ELR (cell line): ENCODE results near the gene EDNRA.

Experiments used
- DNase-seq: peaks from one replicate; pipeline ENCODE4 v3.0.0-alpha.2; 2015; ENCODE audit warnings: low read depth

Gene EDNRA

DNA sequence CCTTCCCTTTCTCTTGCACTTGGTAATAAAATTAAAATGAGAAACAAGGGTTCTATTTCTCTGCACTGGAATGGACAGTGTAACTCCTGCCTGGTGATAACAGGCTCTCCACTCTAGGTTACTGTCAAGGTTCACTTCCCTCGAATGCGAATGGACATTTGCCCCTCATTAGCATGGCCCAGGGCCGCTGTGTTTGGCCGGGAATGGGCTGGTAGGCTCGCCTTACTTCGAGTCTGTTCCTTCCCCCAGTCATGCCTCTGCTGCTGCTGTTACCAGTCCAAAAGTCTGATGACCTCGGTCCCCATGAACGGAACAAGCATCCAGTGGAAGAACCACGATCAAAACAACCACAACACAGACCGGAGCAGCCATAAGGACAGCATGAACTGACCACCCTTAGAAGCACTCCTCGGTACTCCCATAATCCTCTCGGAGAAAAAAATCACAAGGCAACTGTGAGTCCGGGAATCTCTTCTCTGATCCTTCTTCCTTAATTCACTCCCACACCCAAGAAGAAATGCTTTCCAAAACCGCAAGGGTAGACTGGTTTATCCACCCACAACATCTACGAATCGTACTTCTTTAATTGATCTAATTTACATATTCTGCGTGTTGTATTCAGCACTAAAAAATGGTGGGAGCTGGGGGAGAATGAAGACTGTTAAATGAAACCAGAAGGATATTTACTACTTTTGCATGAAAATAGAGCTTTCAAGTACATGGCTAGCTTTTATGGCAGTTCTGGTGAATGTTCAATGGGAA is 61.5 kb downstream of the EDNRA start:
- no peak for DNase-seq

DNA sequence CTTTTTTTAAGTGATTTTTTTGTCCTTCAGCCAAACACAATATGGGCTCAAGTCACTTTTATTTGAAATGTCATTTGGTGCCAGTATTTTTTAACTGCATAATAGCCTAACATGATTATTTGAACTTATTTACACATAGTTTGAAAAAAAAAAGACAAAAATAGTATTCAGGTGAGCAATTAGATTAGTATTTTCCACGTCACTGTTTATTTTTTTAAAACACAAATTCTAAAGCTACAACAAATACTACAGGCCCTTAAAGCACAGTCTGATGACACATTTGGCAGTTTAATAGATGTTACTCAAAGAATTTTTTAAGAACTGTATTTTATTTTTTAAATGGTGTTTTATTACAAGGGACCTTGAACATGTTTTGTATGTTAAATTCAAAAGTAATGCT is 62.1 kb downstream of the EDNRA start:
- DNase-seq: peak; percentile 71

DNA sequence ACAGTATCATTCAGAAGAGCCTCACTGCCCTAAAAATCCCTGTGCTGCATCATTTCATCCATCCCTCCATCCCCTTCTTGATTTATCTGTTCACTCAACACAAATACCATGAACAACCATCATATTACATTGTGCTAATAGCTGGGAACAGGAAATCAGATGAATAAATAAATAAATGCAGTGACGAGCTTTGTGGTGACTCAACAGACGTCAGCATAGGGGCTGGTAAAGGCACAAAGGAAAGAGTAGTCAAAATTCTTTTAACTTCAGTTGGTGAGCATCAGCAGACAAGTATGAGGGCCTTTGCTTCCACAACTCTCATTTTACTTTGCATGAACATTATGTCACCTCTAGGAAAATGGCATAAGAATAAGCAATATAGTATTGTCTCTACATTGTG is 65.5 kb downstream of the EDNRA start:
- DNase-seq: peak; percentile 94

DNA sequence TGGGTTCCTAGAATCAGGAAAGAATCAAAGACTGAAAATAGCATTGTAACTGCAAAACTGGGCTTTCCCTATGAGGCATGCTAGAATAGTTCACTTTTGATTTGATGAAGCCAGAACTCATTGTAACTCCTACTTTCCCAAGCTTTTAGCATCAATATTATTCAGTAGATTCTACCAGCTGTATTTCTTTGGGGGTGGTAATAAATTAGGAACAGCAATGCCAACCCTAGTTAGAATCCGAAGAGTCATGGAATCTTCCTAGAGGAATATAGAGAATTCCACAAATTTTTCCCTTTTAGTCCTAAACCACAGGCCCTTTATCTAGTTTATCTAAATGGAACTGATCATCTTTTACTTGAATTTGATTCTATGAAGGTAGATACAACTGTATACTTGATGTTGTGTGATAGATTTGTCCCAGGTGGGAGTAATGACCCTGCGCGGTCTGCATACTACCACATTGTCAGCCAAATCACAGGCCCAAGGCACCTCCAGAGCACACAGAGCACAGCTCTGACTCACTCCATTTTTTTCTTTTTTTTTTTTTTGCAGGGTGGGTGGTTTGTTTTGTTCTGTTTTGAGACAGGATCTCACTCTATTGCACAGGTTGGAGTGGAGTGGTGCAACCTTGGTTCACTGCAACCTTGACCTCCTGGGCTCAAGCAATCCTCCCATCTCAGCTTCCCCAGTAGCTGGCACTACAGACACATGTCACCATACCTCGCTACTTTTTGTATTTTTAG is 66.6 kb downstream of the EDNRA start:
- peak; percentile 81 for DNase-seq

DNA sequence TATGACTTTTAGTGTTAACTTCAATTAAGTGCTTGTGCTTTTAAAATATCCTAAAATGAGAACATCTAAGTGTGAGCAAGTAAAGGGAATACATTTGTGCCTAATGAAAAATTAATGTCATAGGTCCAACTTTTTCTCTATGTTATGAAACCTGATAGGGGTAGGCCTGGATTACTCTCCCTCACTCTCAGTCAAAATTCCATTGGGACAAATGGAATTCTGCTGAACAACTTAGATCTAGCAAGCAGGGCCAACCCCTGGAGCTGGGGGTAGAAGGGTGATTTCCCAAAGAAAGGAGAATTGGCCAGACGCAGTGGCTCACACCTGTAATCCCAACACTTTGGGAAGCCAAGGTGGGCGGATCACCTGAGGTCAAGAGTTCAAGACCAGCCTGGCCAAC is 67.4 kb downstream of the EDNRA start:
- no peak for DNase-seq

DNA sequence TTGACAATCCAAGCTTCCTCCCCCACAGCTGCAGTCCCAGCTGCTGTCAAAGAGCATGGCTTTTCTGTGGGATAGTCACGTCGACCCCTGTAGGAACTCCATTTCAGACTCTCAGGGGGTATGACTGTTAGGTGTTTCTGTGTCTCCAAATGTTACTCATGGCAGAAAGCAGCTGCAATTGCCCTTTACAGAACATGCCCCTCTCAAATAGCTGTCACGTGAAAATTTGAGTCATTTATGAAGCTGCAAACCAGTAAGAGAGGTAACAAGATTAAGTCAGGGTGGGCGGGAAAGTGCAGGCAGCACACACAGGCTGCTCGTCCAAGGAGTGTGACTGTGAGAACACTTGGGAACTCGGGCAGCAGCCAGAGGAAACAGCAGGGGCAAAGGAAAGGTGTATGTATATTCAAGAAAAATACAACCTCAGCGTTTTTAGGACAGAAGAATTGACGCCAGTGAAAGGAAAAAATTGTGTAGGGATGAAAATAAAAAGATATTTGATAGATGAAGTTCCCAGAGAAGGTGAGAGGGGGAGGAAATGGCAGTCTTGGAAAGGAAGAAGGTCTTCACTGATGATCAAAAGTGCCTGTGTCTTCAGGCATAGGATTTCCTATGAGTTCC is 69.8 kb downstream of the EDNRA start:
- peak; percentile 79 for DNase-seq

DNA sequence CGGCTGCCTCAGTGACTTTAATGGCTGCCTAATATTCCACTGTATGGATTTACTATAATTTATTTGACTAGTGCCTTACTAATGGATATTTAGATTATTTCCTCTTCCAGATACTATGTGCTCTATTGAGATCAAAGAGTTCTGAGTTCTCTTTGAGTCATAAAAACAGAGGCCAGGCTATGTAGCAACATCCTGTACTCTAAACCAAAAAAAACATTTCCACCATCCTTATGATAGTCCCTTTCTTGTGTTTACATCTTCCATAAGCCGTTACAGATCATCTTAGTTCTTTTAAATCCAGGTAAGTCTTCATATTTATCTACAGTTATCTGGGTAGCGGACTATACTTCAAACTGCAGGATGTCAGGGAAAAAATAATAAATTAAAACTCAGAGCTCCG is 79.7 kb downstream of the EDNRA start:
- peak; percentile 69 for DNase-seq

DNA sequence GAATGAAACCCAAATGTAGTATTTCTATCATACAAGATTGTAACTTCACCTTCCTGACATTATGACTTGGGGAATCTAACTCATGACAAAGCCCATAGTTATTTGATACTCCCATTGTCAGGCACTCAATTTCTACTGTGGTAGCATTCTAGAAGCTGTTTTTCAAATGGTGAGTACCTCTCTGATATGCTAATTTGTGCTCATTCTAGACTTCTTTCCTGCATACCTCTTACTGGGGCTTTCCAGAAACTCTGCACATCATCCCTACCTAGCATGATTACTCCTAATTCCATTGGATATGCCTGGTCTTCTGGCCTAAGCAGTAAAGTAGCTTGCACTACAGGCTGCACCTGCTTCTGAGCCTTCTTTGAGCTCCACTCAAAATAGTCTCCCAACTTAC is 85.9 kb downstream of the EDNRA start:
- DNase-seq: no peak

DNA sequence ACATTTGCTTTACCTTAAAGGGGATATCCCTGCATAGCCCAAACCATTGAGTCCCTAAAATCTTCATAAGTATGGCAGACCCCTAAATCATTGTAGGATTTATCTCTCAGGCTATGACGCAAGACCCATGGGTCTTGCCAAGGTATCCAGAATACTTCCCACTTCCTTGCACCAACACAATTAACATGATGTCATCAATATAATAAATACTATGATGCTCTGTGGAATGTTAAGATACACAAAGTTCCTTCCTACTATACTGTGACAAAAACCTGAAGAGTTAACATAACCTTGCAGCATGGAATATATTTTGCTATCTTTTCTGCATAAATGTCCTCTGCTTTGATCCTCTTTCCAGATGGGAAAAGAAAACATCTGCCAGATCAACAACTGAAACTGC is 86.4 kb downstream of the EDNRA start:
- no peak for DNase-seq

DNA sequence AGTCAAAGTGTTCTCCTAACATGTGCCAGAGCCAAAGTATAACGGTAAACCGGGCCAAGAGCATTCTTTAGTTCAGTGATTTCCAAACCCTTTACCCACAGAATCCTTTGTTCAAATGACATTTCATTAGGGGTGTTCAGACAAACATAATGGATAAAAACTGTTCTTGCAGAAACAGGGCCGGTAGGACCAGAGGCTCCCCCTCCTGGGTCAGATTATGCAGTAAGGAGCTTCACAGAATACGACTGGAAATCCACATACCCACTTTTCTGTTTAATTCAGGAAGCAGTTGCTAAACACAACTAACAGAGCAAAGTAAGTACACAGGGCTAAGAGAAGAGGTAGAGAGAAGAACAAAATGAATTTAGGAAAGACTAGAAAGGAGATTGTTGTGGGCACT is 89.7 kb downstream of the EDNRA start:
- no peak for DNase-seq

DNA sequence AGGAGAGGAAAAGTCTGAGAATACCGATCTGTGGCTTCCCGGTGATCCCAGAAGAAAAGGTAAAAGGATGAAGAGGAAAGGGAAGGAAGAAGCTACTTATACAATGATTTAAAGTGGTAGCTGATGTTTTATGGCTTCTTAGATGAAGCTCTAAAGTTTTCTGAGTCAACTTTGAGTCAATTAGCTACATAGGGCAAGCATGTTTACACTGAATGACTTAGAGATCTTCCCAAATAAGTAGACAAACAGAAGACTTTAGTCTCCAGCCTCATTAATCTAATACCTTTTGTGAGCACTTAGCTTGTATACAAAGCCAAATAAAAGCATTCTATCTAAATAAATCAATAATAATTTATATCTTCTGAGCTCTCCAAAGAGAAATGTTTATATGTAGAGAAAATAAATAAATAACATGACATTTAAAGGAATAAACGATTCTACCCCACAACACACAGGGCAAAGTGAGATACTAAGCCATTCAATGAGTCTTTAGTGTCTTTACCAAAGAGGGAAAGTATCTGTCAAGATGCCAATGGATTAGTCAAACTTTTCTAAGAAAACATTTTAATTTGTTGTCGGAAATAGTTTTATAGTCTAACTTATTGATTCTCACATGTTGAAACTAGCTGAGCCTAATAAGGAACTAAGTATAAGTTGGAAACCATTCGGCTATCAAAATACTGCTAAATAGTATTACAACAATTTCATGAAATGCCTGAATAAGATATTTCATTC is 90.3 kb downstream of the EDNRA start:
- DNase-seq: no peak

DNA sequence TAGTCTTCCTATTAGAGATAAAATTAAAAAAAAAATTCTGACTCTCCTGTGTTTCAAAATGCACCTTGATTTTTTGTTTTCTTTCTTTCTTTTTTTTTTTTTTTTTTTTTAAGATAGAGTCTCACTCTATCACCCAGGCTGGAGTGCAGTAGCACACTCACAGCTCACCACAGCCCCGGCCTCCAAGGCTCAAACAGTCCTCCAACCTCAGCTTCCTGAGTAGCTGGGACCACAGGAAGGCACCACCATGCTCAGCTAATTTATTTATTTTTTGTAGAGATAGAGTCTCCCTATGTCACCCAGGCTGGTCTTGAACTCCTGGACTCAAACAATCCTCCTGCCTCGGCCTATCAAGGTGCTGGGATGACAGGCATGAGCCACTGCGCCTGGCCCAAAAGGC is 95.2 kb downstream of the EDNRA start:
- no peak for DNase-seq

DNA sequence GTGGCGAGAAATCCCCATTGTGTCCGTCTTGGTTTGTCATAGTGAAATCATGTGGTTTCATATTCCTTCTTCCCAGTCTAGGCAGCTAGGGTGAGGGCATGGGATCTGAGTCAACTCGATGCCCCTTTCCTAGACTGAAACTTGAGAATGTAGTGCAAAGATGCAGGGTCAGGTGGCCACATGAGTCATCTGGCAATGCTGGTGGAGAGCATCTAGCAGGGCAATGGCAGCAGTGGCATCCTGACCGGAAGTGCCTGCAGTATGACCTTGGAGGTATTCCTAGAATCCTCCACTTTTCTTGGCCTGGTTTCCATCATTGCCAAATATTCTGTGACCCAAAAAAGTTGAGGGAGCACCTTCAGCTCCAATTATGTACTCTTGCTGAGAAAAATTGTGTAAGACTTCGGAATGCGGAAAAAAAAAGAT is 97.2 kb downstream of the EDNRA start:
- peak; percentile 97 for DNase-seq

DNA sequence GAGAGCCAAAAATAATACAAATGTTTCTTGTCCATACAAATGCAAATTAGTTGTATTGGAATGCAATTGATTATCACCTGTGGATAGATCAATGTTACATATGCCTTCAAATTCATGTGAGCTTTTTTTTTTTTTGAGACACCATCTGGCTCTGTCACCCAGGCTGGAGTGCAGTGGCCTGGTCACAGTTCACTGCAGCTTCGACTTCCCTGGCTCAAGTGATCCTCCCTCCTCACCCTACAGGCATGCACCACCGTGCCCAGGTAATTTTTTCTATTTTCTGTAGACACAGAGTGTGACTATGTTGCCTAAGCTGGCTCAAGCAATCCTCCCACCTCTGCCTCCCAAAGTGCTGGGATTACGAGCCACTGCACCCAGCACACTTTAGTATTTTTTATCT is 97.7 kb downstream of the EDNRA start:
- DNase-seq: no peak

DNA sequence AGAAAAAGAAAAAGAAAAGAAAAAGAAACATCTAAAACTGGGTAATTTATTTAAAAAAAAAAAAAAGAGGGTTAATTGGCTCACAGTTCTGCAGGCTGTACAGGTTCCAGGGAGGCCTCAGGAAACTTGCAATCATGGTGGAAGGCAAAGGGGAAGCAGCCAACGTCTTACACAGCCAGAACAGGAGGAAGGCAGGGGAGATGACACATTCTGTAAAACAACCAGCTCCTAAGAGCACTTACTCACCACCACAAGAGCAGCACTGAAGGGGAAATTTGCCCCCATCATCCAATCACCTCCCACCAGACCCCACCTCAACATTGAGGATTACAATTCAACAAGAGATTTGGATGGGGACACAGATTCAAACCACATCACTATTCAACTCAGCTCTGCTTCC is 99.5 kb downstream of the EDNRA start:
- DNase-seq: peak; percentile 60

DNA sequence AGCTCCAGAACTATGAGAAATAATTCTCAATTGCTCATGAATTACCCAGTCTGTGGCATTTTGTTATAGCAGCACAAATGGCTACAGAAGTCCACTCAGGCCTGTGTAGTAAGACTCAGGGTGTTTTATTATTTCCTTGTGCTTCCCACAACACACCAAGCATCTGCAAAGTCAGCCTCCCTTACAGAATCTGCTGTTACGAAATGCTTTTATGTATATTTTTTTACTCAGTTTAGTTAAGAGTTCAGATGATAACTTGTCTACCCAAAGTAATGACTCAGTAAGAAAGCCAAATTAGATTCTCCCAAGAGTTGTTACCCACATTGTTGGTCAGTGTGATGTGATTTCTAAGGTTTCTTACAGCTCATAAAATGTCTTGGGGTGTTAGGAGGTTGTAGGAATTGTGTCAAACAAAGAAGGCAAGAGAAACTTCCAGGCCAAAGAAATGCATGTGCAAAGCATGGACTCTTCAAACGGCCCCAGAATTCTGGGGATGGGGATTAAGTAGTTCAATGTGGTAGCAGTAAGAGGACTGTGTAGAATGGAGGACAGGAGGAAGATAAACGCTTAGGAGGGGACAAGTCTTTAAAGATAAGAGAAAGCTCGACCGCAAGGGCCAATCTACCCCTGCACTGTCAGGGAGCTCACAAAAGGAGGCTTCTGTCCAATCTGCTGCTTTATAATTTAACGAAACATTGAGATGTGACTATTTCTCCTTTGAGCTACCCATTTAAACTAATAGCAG is 100.9 kb downstream of the EDNRA start:
- DNase-seq: no peak

DNA sequence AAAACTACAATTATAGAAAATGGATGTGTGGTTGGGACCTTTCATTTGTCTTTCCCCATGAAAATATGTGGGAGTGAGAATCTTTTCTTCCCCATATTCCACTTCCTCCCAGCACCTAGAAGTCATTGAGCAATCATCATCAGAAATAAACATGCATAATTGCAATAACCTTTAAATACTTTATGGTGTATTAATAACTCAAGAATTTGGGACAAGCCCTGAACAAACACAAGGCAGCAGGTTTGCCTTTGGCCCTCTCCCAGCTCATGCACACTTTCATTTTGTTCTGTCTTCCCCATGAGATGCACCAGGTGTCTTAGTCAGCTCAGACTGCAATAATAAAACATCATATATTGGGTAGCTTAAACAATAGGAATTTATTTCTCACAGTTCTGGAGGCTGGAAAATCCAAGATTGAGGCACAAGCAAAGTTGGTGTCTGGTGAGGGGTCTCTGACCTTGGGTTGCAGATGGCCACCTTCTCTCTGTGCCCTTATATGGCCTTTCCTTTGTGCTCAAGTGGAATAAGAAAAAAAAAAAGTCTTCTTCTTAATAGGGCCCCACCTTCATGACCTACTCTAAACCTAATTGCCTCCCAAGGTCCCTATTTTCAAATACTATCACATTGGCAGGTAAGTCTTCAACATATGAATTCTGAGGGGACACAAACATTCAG is 101.6 kb downstream of the EDNRA start:
- DNase-seq: peak; percentile 28

DNA sequence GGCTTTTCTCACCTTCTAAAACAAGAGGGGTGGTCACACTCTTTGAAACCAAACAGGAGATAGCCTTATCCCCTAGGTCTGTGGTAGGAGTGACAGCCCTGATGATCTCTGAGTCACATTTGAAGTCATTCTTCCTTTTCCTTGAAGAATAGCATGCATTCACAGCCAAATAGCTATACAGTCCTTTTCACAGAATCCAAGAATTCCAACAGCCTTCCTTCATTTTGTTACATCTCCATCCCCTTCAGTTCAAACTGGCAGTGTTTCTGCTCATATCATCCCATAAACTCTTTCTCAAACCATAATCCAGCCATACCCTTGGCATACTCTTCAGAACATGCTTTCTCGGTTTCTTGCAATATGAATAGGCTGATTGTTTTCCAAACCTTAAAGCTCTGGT is 103.0 kb downstream of the EDNRA start:
- no peak for DNase-seq

DNA sequence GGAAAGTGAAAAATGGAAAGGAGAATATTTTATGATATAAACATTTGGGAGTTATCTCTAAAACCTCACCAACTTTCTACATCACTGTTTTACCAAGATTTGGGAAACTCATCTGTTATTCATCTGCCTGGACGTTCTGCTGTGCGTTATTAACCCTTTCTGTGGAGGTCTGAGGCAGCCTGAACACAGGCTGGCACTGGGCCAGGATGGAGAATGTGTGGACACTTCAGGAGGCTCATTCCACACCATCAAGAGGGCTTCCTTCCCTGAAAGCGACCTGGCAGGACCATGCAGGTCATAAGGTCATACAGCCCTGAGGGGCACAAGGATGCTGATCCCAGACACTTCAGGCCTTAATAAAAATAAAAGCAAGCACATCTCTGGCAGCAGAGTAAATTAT is 105.1 kb downstream of the EDNRA start:
- DNase-seq: no peak

DNA sequence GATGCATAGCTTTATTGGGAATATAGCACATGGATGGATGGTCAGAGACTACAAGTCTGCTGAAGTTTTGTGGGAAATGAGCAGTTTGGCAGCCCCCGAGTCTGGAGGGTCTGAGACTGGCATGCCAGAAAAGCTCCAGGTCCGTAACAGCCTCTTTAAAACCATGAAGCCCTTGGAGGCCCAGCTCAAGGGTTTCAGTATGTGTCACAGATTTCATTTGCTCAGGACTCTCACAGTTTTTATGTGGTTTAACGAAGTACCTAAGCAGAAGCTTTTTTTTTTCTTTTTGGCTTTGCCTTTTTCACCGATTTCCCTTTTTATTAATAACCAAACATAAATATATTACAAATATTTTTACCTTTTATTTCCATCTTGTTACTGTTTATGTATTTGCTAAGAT is 105.7 kb downstream of the EDNRA start:
- DNase-seq: no peak

DNA sequence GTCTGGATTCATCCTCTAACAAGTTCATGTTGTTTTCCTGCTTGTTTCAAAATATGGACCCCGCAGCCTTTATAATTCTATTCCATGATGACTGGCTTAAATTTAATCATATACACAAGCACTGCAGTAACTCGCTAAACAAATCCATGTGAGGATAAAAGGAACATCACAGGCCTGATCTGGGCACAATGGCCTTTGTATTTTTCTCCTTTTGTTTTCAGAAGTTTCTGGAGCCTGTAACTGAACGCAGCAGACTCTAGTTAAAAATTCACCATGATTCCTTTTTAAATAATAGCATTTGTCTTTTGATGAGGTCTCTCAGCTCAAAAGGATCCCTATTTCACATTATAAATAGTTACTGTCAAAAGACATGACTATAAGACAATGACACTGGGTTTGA is 106.1 kb downstream of the EDNRA start:
- no peak for DNase-seq
